Hippocampal formation (tissue), 2 donors: ENCODE data around the gene TELO2.

Experiments used
- DNase-seq, 2 donors: peaks; one replicate each; lab custom pipeline; 2025; lab: John Stamatoyannopoulos, UW

The TELO2 gene

DNA sequence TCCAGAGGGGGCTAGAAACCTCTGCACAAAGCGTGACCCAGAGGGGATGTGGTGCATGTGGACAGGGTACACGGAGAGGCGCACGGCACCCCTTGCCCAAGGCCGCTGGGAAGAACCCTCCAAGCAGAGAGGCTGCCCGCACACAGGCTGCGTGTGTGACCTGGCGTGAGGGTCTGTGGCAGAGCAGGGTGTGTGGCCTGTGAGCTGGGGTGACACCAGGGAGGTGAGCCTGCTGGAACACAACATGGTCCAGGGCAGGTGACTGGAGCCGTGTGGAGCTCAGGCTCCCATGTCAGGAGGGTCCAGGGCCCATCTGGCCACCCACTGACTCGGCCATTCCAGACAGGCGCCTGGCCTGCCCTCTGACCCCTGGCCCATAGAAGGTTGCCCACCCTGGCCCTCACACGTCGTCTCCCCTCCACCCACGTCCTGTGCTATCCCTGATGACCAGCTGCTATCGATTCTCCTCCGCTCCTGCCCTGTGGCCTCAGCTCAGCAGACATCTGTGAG lies 25.5 kb downstream of the TELO2 start:
- DNase-seq, result no peak

DNA sequence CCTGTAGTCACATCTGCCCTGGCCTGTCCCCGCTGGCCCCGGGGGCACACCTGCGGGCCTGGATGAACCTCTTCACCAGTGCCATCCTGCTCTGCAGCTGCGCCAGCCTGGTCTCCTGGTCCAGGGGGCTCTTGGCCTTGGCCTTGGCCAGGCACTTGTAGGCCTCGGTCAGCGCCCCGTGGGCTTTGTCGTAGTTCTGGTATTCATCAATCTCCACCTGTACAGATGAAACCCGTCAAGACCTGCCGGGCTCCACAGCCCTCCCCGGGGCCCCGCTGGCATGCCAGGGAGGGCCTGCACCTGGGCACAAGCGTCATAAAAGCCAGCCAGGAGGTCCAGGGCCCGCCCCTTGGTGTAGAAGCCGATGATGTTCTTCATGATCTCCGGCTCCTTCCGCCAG lies 26.7 kb downstream of the TELO2 start:
- no peak for DNase-seq

DNA sequence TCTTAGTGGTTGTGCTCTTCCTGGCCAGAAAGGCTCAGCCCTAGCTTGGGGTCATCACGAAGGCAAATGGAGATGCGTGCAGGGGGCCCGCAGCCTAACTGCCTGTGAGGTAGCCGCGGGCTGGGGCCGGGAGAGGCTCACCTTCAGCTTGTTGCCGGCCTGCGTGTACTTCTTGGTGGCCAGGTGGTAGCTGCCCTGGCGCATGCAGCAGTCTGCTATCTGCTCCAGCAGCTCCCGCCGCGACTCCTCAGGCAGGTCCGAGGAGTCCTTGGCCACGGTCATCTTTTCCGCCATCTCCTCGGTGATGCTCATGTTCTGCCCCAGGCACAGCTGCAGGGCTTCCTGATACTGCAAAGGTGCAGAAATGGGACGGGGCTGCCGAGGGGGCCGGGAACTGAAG lies 27.3 kb downstream of the TELO2 start:
- no peak for DNase-seq

DNA sequence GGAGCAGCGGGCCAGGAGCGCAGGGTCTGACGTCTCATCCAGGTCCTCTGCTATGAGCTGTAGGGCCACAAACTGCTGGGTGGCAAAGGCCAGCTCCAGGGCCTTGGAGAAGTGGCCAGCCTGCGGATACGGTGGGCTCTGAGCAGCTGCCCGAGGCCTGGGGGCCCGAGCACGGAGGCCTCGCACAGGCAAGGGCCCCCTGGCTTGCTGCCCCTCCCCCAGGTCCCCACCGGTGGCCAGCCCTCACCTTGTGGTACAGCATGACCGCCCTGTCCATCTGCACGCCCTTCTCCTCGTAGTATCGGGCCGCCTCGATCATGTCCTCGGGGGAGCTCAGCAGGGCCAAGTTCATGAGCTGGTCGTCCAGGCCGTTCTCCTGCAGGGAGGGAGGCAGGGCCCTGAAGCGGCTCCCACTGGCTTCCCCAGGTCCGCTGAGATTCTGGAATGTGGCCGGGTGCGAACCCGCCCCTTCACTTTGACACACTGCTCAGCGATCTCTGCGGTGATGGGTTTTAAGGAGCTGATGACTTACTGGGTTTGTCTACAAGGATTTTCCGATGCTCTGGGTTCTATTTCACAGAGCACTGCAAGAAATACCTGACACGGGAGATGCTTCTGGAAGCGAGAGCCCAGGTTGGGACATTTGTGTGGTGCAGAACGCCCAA lies 30.6 kb downstream of the TELO2 start:
- no peak for DNase-seq

DNA sequence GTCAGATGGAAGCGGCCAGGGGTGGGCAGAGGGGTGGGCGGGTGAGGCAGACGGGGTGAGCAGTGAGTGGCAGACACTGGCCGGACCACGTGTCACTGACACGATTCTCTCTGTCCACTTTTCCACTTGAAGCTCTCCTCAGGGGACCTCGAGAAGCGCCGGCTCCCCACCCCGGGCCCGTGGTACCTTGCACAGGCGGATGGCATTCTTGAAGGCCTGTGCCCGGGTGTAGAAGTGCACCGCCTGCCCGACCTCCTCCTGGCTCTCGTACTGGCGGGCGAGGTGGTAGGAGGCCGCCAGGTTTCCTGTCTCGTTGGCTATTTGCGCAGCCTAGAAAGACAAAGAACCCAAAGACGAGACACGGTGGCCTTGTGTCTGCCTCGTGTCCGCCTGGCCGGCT lies 31.2 kb downstream of the TELO2 start:
- DNase-seq, result no peak

DNA sequence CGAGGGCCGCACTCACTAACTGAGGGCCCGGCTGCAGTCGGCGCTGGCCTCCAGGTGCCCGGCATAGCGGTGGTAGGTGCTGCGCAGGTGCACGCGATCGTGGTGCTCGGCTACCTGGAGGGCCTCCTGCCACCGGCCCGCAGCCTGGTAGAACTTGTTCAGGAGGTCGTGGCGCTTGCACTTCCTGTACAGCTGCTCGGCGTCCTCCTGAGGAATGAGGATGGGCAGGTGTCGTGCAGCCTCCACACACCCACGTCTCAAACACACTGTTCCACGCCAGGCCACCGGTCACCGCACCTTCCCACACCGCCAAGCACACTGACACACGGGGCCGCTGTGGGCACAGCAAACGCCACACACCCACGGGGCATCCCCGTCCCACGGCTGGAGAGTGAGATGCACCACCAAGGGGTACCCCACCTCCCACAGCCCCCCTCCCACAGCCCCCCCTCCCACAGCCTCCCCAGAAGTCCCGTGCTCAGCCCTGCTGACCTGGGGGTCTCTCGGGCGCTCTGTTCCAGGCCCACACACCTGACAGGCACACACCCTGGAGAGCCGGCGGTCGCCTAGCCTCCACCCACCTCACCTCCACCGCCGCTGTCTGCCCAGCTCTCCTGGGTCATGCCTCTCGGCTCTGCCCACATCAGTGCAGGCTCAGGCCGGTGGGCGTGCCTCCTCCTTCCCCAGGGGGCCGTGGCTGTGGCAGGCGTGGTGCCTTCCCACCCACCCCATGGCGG lies 32.9 kb downstream of the TELO2 start:
- DNase-seq, result no peak

DNA sequence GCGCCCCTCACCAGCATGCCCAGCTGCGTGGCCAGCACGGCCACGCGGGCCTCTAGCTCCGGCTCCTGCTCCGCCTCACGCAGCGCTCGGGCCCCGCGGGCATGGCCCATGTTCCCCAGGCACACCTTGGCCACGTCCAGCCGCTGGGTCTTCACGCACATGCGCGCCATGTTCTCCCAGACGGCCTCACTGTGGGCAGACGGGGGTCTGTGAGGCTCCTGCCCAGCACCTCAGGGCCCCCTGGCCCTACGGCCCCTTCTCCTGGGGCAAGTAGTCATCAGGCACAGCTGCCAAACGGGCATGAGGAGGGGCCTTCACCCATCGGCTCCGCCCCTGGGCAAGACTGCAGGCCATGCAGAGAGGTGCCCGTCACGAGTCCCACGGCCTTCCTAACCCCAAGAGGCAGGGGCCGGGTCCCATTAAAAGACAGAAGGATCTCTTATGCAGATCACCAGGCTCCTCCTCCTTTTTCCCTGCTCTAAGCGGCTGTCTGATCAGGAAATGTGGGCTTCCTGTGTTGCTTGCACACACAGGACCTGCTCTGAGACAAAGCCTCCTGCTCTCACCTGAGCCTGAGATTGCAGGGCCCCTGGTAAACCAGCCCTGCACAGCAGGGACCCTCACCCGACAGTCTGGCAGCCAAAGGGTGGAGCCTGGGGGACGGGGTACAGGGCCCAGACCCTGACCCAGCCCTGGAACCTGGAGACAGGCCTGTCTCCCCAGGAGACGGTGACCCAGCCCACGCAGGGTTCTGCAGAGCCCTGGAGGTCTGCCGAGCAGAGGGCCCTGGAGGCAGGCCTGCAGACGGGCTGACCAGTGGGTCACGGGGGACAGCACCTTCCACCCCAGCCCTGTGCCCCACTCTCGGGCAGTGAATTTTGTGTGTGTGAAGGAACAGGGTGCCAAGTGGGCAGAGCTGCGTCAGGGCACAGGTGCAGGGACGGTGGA lies 33.7 kb downstream of the TELO2 start:
- no peak for DNase-seq

DNA sequence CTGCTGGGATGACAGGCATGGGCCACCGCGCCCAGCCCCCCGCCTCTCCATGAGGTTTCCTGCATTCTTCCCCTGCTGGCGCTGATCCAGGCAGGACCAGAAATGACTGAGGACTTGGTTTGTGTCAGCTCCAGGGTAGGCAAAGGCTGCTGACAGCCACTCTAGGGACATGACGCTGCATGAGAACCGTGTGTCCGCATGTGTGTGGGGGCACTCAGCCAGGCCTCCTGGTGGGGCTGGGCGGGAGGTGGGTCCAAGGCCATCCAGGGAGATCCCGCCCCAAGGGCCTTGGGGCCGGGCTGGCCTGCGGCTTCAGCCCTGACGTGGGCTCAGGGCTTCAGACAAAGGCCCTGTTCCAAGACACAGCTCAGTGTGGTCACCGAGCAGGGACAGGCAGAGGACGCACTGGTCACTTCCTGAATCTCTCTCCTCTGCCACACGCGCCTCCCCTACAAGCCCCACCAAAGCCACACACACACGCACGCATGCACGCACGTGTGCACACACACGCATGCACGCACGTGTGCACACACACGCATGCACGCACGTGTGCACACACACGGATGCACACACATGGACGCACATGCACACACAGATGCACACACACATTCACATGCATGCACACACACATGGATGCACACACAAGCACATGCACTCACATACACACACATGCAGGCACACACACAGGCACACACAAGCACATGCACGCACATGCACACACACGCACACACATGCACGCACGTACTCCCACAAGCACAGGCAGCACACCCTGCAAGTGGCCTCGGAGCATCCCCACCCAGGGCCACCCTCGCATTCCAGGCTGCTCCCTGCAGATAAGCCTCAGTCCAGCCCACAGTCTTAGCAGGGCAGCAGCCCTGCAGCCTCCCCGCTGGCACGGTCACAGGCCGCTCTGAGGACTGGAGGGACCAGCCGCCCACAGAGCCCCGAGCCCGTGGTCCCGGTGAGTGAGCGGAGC lies 35.0 kb downstream of the TELO2 start:
- DNase-seq, result no peak

DNA sequence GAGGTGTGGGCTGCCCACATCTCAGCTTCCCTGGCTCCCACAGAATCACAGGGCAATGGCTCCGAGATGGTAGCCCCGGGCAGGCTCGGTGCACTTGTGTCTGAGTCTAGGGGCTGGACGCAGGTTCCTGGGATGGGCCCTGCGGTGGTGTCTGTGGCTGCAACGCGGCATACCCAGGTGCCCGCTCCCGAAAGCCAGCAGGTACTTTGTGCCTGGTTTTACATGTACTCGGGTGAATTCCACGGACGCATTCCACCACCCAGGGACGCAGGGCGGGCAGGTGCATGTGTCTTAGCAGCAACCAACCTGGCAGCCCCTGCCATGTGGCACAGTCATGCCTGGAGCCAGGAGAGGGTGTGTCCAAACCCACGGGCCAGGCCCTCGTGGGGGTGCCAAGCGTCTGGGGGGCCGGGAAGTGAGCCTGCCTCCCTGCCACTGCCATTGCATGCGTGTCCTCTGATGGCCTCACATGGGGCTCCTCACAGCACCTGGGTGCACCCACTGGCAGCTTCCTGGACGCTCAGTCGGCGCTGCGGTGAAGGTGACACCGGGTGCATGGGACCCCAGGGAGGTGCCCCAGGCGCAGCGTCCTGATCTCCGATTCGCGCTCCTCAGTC lies 35.9 kb downstream of the TELO2 start:
- no peak for DNase-seq

DNA sequence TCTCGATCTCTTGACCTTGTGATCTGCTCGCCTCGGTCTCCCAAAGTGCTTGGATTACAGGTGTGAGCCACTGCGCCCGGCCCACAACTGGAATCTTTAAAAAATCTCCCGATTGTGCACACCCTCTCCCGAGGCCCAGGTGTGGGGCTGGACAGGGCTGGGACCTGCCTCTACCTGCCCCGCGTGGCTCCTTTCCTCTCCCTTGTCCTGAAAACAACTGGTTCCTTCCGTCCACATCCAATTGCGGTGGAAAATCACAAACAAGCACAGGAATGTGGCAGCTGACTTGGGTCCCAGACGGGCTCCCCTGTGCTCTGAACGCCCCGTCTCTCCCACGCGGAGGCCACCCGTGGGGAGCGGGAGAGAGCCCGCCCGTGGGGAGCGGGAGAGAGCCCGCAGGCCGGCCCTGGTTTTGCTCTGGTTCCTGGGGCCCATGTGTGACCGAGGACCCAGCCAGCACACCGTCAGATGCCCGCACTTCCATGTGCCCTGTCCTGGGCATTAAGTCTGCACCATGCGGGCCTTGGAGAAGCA lies 37.3 kb downstream of the TELO2 start:
- no peak for DNase-seq

DNA sequence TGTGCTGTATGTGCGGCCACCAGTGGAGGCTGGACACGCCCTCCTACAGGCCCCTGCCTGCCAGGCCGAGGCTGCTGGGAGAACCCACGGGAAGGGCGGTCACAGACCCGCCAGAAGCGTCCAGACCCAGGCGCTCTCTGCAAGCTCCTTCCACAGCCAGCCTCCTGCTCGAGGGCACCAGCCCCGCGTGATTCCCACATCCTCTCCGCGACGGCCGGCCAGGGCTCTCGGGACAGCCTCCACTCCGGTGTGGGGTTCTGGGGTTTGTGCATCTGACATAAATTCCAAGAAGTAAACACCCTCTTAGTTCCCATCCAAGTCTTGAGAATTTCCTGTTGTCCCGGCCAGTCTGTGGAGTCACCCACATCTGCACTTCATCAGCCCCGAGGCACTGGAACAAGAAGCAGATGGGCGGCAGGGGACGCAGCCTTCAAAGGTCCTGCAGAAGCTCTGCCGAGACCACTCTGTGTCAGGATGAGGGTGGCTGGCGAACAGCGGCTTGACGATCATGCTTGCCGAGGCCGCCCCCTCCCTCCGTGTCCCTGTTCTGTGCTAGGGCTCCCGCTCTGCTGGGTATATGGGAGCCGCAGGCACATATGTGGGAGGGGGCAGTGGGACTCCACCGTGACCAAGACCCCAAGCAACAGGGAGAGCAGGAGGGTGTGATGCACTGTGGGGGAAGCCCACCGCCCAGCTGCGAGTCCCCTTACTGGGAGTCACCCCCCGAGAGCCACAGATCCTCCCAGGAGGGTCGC lies 37.9 kb downstream of the TELO2 start:
- DNase-seq, result no peak

DNA sequence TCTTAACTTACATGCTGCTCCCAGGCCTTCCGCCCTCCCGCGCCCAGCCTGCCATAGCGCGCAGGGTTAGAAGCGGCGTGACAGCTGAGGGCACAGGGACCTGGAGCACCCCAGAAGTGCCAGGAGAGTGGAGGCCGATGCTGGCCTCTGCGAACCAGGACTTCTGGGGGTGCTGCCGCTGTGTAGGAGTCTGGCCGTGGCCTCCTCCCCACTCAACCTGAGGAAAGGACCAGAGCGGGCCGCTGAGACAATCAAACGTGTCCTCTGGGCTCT lies 38.4 kb downstream of the TELO2 start:
- no peak for DNase-seq

DNA sequence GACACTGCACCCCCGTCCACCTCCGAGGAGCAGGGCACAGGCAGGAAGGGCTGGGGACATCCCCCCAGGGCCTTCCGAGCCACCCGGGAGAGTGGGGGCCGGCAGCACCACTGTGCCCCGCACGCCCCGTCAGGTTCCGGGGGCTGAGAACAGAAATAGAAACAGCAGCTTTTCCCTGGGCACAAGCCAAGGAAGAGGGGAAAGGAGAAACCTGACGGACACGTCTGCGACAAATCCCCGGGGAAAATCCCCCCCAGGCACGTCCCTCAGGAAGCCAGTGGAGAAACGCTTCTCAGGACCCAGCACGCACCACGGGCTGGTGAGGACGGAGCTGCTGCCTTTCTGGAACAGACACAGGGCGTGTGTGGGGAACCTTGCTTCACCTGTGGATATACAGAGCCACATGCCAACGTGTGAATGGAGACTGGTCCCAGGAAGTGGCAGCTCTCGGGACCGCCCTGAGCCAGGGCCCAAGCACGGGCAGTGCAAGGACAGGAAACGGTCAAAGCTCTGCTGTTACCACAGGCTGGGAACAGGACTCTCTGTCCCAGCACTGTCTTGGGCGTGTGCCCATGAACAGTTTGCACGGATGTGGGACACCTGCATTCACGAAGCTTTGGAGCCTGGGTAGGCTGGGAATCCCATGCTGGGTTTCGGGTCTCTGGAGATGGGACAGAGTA lies 39.1 kb downstream of the TELO2 start:
- DNase-seq, result no peak

DNA sequence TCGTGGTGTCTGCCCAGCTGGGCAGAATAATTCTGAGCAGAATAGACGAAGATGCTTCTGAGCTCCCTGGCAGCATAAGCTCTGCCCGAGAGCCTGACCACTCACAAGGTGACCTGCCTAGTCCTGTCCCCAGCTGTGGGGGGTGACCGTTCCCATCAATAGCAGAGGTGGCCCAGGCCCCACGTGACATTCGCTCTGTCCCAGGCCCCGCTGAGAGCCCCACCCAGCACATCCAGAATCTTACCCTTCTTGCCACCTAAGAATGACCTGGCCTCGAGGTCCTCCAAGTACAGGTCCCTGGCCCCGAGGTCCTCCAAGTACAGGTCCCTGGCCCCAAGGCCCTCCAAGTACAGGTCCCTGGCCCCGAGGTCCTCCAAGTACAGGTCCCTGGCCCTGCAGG lies 39.6 kb downstream of the TELO2 start:
- DNase-seq, result no peak

DNA sequence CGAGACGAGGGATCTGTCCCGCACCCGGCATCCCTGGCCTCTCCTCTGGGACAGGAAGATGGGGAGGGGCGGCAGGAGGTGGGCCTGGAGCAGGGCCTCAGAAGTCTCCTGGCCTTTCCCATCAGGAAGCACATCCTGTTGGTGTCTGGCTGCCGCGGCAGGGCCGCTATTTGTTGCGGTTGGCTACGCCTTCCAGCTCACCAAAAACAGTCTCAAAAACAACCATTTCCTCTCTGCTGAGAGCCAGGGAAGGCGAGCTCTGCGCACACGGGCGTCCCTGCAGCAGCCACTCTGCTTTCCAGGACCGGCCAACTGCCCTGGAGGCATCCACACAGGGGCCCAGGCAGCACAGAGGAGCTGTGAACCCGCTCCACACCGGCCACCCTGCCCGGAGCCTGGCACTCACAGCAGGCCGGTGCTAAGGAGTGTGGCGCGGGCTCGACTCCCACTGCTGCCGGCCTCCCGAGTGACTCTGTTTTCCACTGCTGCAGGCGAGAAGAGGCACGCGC lies 40.3 kb downstream of the TELO2 start, which contains the start of gene TMEM204:
Gene TMEM204, plus strand, starts transcription at position 224 of the 509 bp plus-strand sequence. CDS start 610 bp downstream, outside the sequence.
- DNase-seq, result no peak

DNA sequence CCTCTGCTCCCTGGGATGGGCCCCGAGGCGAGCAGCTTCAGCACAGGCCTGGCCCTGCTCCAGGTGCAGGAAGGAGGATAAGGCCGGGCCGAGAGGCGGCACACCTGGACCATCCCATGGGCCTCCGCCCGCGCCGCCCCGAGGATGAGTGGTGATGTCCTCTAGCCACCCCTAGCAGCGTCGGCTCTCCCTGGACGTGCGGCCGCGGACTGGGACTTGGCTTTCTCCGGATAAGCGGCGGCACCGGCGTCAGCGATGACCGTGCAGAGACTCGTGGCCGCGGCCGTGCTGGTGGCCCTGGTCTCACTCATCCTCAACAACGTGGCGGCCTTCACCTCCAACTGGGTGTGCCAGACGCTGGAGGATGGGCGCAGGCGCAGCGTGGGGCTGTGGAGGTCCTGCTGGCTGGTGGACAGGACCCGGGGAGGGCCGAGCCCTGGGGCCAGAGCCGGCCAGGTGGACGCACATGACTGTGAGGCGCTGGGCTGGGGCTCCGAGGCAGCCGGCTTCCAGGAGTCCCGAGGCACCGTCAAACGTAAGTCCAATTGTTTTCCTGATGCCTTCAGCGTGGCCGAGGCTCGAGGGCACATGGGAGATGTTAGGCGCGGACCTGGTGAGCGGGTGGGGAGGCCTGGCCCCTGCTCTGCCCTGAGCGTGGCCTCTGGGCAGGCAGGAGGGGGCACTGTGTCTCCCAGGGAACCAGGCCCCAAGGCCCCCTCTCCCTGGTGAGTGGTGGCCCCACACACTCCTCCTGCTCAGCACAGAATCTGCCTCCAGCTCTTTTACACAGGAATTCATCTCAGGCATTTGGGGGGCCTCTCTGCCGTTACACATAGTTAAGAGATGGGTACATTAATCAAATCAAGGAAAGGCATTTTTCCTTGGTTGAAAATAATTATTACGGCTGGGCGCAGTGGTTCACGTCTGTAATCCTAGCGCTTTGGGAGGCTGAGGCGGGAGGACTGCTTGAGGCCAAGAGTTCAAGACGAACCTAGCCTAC lies 41.2 kb downstream of the TELO2 start:
- DNase-seq, result no peak

DNA sequence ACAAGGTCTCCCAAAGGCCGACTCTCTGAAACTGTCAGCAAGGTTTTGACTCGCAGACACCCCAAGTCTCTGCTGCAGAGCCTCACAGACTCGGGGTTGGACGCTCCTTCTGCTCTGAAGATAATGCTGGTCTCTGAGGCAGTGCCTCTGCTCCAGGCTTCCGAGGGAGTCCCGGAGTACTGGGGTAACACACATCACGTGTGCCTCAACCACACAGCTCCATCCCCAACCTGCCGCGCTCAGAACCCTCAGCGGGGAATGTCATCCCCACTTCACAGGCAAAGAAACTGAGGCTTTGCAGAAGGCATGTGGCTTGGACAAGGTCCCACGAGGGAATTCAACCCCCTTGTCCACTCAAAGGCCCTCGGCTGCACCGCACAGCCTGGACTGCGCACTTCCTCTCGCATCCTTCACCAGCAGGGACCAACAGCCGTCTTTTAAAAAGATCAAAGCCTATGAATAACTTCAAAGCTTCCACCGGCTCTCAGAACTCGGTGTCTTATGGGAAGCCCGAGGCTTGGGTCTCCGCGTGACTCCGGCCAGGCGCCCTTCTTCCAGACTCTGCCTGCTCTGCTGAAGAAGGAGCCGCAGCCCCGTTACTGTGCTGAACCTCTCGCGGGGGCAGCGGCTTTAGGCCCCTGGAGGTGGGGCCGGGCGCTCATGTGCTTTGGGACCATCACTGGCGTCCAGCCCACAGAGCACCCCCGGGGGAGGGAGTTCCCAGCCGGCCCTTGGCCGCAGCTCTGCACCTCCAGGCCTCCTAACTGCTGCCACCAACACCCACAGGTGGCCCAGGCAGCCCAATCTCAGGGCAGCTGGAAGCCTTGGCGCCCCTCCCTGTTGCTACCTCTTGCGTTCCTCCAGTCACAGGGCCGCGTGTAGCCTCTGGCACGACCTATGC lies 42.5 kb downstream of the TELO2 start:
- no peak for DNase-seq
